ENCODE measurements around the gene PHLPP1. TPM values are rescaled to one million over a fixed set of nuclear protein-coding genes. Genes with fewer than 3 reads are reported as not detected.

PHLPP1 gene
- total RNA-seq, 1 experiment from 2014 or later, result 14.7 TPM

- H3K36me3 ChIP-seq (ENCODE audit: control insufficient read depth in 1 of 2, insufficient read depth in 2 of 2, low read length in 2 of 2), result no peaks in the 10 kb centered on the region
- no peaks in the 10 kb centered on the region for H3K27me3 ChIP-seq (ENCODE audit: insufficient read depth, low read length)
- no peak for TF ChIP-seq SP1 (IDR thresholded peaks at IDR 0.05; ENCODE audit: low read depth)
- TF ChIP-seq EZH2phosphoT487 (IDR thresholded peaks at IDR 0.05; ENCODE audit: borderline replicate concordance), result no peak
- no peak for TF ChIP-seq CEBPB (IDR thresholded peaks at IDR 0.05; ENCODE audit: low read depth)
- ChIA-PET RAD21 (ENCODE audit: low non-redundant PET in 1 of 2, low total read pairs in 2 of 2, uncharacterized antibody in 2 of 2, unreplicated experiment in 2 of 2) (no interaction called here), CTCF (no interaction called here), POLR2A (no interaction called here)
- H3K4me2 ChIP-seq (ENCODE audit: low read length), result no peak overlapping the region
- no peak for DNase-seq (ENCODE audit: low read depth, low spot score)
- H3K9me3 ChIP-seq (ENCODE audit: control insufficient read depth in 1 of 2, insufficient read depth in 1 of 2, low read depth in 1 of 2, low read length in 2 of 2), result no peaks in the 10 kb centered on the region
- H4K20me1 ChIP-seq (ENCODE audit: insufficient read depth), result no peaks in the 10 kb centered on the region
- H3K9ac ChIP-seq (ENCODE audit: low read length), result no peak overlapping the region
- no TSS peak for BruUV-seq (replicated peaks)
- H3K27ac ChIP-seq (ENCODE audit: low read depth, low read length), result no peak overlapping the region
- no peak overlapping the region for H2AFZ ChIP-seq (ENCODE audit: low read depth, low read length, poor library complexity, severe bottlenecking)
- peaks cover 7% of the 10 kb centered on the region in 2 experiments; a peak in 2 of 4 replicates for H3K4me1 ChIP-seq (ENCODE audit: control insufficient read depth in 1 of 2, insufficient read depth in 2 of 2, low read length in 2 of 2)
- no peaks in the 10 kb centered on the region for H3K9me2 ChIP-seq (ENCODE audit: insufficient read depth)
- ATAC-seq, result no peak
- 0 out of 2 replicates have a peak, but pooled peaks cover 2% of the 10 kb centered on the region for H3K79me2 ChIP-seq (ENCODE audit: insufficient read depth, low read length)
- H3K4me3 ChIP-seq (replicated peaks in 1 of 2; ENCODE audit: low read depth in 1 of 2, low read length in 2 of 2), result no peak overlapping the region
- intact Hi-C loops (cut with micrococcal nuclease), result no loop called here
These were observed 82.0 kb downstream of the PHLPP1 start for GRCh38 chr18:62797329-62797728.

DNA sequence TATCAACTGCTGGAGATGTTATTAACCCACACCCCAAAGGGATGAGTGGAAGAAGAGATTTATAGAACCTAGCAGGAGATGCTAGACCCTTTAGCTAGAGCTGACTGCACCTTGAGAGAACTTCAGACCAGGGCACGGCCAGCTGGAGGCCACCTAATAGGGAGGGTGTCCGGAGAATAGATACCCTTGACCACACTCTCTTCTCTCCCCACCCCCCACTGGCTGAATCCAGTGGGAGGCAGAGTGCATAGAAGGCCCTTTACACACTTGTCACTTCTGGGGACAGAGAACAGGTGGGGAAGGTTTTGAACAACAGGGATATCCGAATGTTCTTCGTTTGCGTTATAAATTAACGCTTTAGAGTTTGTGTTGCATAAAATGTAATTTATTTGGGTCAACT lies 84.6 kb downstream of the PHLPP1 start:
- no peaks in the 10 kb centered on the region for H3K27me3 ChIP-seq (ENCODE audit: insufficient read depth, low read length)
- H3K79me2 ChIP-seq (ENCODE audit: insufficient read depth, low read length), result no peaks in the 10 kb centered on the region
- RAD21 ChIA-PET (ENCODE audit: low non-redundant PET in 1 of 2, low total read pairs in 2 of 2, uncharacterized antibody in 2 of 2, unreplicated experiment in 2 of 2), result no interaction called here
- no peak overlapping the region for H3K9ac ChIP-seq (ENCODE audit: low read length)
- H3K27ac ChIP-seq (ENCODE audit: low read depth, low read length), result no peak overlapping the region
- no peak overlapping the region for H3K4me3 ChIP-seq (replicated peaks in 1 of 2; ENCODE audit: low read depth in 1 of 2, low read length in 2 of 2)
- H2AFZ ChIP-seq (ENCODE audit: low read depth, low read length, poor library complexity, severe bottlenecking), result no peak overlapping the region
- H3K36me3 ChIP-seq (ENCODE audit: control insufficient read depth in 1 of 2, insufficient read depth in 2 of 2, low read length in 2 of 2), result no peaks in the 10 kb centered on the region
- ATAC-seq (no peak), DNase-seq (ENCODE audit: low read depth, low spot score) (no peak)
- BruUV-seq (replicated peaks), result no TSS peak
- CTCF ChIA-PET, result no interaction called here
- no peak overlapping the region for H3K4me2 ChIP-seq (ENCODE audit: low read length)
- H4K20me1 ChIP-seq (ENCODE audit: insufficient read depth), result no peaks in the 10 kb centered on the region
- H3K4me1 ChIP-seq (ENCODE audit: control insufficient read depth in 1 of 2, insufficient read depth in 2 of 2, low read length in 2 of 2), result peaks cover 7% of the 10 kb centered on the region in 2 experiments; a peak in 2 of 4 replicates
- no peaks in the 10 kb centered on the region for H3K9me2 ChIP-seq (ENCODE audit: insufficient read depth)
- POLR2A ChIA-PET, result no interaction called here
- no peaks in the 10 kb centered on the region for H3K9me3 ChIP-seq (ENCODE audit: control insufficient read depth in 1 of 2, insufficient read depth in 1 of 2, low read depth in 1 of 2, low read length in 2 of 2)
- intact Hi-C loops (cut with micrococcal nuclease), result no loop called here
- TF ChIP-seq RAD21 (IDR thresholded peaks at IDR 0.05; ENCODE audit: low read depth) (no peak), SP1 (IDR thresholded peaks at IDR 0.05; ENCODE audit: low read depth) (no peak), ZNF274 (IDR thresholded peaks at IDR 0.05; ENCODE audit: low read depth, low read length) (no peak), CBX3 (IDR thresholded peaks at IDR 0.05; ENCODE audit: low read depth) (no peak), EZH2 (IDR thresholded peaks at IDR 0.05) (no peak), POLR2A (IDR thresholded peaks at IDR 0.05; ENCODE audit: borderline replicate concordance, extremely low read depth, insufficient read depth, insufficient read length) (no peak), FOSL1 (IDR thresholded peaks at IDR 0.05; ENCODE audit: low read depth) (no peak), EGR1 (IDR thresholded peaks at IDR 0.05; ENCODE audit: low read depth) (no peak), ZBTB33 (IDR thresholded peaks at IDR 0.05; ENCODE audit: extremely low read depth, insufficient replicate concordance, low read length) (no peak), REST (IDR thresholded peaks at IDR 0.05; ENCODE audit: low read depth) (no peak), ATF3 (IDR thresholded peaks at IDR 0.05) (no peak)
- TF ChIP-seq, protein P1, sequence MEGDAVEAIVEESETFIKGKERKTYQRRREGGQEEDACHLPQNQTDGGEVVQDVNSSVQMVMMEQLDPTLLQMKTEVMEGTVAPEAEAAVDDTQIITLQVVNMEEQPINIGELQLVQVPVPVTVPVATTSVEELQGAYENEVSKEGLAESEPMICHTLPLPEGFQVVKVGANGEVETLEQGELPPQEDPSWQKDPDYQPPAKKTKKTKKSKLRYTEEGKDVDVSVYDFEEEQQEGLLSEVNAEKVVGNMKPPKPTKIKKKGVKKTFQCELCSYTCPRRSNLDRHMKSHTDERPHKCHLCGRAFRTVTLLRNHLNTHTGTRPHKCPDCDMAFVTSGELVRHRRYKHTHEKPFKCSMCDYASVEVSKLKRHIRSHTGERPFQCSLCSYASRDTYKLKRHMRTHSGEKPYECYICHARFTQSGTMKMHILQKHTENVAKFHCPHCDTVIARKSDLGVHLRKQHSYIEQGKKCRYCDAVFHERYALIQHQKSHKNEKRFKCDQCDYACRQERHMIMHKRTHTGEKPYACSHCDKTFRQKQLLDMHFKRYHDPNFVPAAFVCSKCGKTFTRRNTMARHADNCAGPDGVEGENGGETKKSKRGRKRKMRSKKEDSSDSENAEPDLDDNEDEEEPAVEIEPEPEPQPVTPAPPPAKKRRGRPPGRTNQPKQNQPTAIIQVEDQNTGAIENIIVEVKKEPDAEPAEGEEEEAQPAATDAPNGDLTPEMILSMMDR (IDR thresholded peaks at IDR 0.05 in 2 of 3, conservative IDR thresholded peaks at IDR 0.05 in 1 of 3; ENCODE audit: borderline replicate concordance in 1 of 3, insufficient read depth in 1 of 3, low read depth in 2 of 3, low read length in 2 of 3), result no peak

Measured in HCT116 (cell line).